AG09309 (cell line): ENCODE measurements around the gene FREM3.

Experiments
- DNase-seq: peaks from one replicate; pipeline ENCODE4 v3.0.0-alpha.2; 2010; ENCODE audit warnings: low read depth
- H3K4me3 ChIP-seq: 2 replicates; pipeline ENCODE4 v1.5.1; 2011; ENCODE audit warnings: mild to moderate bottlenecking, low read depth, low read length, moderate library complexity; ENCODE audit not compliant: control insufficient read depth
- CTCF ChIP-seq: IDR thresholded peaks from 2 replicates; pipeline ENCODE4 v1.5.1; 2011; ENCODE audit warnings: mild to moderate bottlenecking, low read depth, low read length, inconsistent platforms; ENCODE audit not compliant: insufficient read depth, control insufficient read depth; ENCODE audit errors: missing control alignments

FREM3 gene

GRCh38 chr4:143598816-143599215 is 101.7 kb downstream of the FREM3 start:
- no peak for TF ChIP-seq CTCF
- H3K4me3 ChIP-seq, result no peak overlapping the region
- no peak for DNase-seq

- H3K4me3 ChIP-seq, result no peak overlapping the region
- TF ChIP-seq CTCF, result no peak
- no peak for DNase-seq
These were observed 103.2 kb downstream of the FREM3 start for GRCh38 chr4:143597276-143597675.

GRCh38 chr4:143587703-143588102 is 112.8 kb downstream of the FREM3 start:
- DNase-seq, result no peak
- H3K4me3 ChIP-seq, result no peak overlapping the region
- no peak for TF ChIP-seq CTCF

- no peak for DNase-seq
- no peak for TF ChIP-seq CTCF
- H3K4me3 ChIP-seq, result no peak overlapping the region
These were observed 114.4 kb downstream of the FREM3 start for GRCh38 chr4:143586080-143586479.

GRCh38 chr4:143585548-143585947 is 114.9 kb downstream of the FREM3 start:
- no peak for TF ChIP-seq CTCF
- DNase-seq, result no peak
- H3K4me3 ChIP-seq, result no peak overlapping the region

- DNase-seq, result no peak
- no peak for TF ChIP-seq CTCF
- no peak overlapping the region for H3K4me3 ChIP-seq
These were observed 119.0 kb downstream of the FREM3 start for GRCh38 chr4:143581331-143581946.

GRCh38 chr4:143575331-143575730 is 125.1 kb downstream of the FREM3 start:
- no peak for DNase-seq
- no peak overlapping the region for H3K4me3 ChIP-seq
- TF ChIP-seq CTCF, result no peak
